GM12872 (cell line): ENCODE measurements around the gene CCNYL1.

ENCODE experiments used
- TF ChIP-seq, protein P1 (sequence below): IDR thresholded peaks from 3 replicates; pipeline ENCODE4 v1.5.1; 2011; ENCODE audit warnings: low read depth, mild to moderate bottlenecking, low read length, moderate library complexity; ENCODE audit not compliant: insufficient read depth

The CCNYL1 gene

DNA sequence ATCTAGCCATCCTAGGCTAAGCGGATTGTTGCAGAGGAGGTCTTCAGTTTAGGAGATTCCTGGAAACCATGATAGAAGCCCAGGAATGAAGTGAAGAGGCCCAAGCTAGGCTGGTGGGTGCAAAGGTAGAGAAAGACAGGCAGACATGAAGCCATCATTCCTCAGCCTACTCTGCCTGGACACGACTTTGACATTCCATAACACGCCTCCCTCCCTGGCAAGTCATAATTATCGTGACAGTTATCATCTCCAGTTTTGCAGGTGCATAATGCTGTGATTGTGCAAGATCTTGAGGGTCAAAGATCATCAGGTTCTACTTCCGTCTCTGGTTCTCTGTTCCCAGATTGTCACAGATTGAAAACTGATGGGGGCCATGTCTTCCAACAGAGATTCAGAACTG, 73.5 kb downstream of the CCNYL1 start:
- TF ChIP-seq, protein P1, sequence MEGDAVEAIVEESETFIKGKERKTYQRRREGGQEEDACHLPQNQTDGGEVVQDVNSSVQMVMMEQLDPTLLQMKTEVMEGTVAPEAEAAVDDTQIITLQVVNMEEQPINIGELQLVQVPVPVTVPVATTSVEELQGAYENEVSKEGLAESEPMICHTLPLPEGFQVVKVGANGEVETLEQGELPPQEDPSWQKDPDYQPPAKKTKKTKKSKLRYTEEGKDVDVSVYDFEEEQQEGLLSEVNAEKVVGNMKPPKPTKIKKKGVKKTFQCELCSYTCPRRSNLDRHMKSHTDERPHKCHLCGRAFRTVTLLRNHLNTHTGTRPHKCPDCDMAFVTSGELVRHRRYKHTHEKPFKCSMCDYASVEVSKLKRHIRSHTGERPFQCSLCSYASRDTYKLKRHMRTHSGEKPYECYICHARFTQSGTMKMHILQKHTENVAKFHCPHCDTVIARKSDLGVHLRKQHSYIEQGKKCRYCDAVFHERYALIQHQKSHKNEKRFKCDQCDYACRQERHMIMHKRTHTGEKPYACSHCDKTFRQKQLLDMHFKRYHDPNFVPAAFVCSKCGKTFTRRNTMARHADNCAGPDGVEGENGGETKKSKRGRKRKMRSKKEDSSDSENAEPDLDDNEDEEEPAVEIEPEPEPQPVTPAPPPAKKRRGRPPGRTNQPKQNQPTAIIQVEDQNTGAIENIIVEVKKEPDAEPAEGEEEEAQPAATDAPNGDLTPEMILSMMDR, result no peak

GRCh38 chr2:207787017-207787416, 75.6 kb downstream of the CCNYL1 start:
- TF ChIP-seq, protein P1, result no peak

DNA sequence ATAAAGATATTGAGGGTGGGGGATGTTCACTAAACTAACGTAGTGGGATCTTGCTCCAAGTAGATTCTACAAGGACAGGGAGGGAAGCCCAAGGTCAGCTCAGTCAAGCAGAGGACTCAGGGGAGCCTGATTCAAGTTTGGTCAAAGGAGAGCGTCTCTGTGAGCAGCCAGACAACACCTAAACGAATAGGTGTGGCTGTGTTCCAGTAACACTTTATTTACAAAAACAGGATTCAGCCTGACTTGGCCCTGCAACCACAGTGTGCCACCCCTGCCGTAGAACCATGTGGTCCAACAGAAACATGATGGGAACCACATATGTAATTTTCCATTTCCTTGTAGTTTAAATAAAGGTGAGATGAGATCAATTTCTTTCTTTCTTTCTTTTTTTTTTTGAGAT, 76.4 kb downstream of the CCNYL1 start:
- TF ChIP-seq, protein P1, result no peak

DNA sequence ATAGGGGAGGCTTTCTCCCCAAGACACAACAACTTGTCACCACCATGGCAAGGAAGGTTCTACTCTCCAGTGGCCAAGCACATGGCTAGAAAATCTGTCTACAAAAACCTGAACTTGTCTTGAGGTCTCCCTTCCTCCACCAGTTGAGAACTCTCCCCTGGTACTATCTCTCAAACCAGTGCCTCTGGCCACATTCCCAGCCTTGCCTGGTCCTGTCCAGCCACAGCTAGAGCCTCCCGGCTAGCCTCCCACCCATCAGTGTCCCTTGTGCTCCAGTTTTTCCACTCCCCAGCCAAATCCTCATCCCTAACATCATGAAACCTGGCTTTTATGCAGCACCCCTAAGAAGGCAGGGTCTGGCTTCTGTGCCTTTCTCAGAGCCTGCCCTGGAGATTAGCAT, 79.5 kb downstream of the CCNYL1 start:
- TF ChIP-seq, protein P1, result no peak

DNA sequence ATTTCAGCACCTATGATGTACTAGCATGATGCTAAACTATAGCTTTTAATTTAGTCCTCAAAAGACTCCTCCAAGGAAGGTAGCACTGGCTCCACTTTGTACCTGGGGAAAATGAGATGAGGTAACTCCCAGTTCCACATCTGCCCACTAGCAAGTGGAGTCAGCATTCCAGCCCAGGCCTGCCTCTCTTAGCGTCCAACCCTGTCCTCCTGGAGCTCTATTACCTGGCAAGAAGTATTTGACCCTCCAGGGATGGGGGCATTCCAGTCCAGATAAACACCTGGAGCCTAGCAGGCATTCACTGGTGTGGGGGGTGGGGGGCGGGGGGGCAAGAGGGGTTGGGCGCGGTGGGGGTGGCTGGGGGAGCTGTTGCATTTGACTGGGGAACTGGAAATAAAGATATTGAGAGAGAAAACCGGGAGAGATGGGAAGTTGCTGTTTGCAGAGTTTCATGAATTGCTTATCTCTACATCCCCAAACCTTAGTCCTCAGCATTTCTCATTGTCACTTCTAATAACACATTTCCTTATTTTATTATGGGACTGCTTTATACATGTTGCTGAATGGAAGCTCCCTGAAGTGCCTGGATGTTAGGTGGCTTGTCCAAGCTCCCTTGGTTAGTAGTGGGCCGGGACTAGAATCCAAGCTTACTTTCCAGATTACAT, 80.3 kb downstream of the CCNYL1 start:
- TF ChIP-seq, protein P1, result no peak

DNA sequence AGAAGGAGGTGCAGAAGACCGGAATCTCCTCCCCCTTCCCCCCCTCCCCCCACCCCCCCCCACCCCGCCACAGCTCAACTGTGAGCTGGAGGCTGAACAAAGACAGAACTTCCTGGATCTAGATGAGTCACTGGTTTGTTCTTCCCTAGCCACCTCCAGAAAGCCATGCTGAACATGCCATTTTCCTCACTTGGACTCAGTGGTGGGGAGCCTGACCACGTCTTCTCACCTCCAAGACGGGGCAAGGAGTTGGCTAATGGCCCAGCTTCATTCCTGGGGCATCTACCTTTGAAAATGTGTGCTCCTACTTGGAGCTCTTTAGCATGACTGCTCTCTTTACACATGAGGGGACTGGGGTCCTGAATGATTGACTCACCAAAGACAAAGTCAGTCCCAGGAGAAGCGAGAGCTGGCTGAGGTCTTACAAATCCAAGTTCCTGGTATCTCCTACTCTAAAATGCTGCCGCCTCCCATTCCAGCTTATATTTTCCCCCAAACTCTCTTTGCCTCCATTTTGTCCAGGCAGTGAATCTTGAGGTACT, 80.9 kb downstream of the CCNYL1 start:
- TF ChIP-seq, protein P1, result no peak

GRCh38 chr2:207796585-207797350, 85.3 kb downstream of the CCNYL1 start:
- TF ChIP-seq, protein P1, result no peak
